Activated CD8-positive, alpha-beta memory T cell treated with anti-CD3 and anti-CD28 coated beads for 48 hours (primary cell): Measurements from ENCODE around the gene CDH15.

Experiments
- DNase-seq, 3 experiments: peaks; one replicate each; pipeline ENCODE4 v3.0.0-alpha.2; 2020; ENCODE audit warnings: low read depth in 2 of 3, low spot score in 2 of 3

Gene CDH15

GRCh38 chr16:89171216-89172170, at the start of gene CDH15:
TSS of gene CDH15 (plus strand) at chr16:89171748. CDS start at chr16:89171832, 84 bp downstream.
- peak; percentile 80 to 88 (median 81) for DNase-seq

DNA sequence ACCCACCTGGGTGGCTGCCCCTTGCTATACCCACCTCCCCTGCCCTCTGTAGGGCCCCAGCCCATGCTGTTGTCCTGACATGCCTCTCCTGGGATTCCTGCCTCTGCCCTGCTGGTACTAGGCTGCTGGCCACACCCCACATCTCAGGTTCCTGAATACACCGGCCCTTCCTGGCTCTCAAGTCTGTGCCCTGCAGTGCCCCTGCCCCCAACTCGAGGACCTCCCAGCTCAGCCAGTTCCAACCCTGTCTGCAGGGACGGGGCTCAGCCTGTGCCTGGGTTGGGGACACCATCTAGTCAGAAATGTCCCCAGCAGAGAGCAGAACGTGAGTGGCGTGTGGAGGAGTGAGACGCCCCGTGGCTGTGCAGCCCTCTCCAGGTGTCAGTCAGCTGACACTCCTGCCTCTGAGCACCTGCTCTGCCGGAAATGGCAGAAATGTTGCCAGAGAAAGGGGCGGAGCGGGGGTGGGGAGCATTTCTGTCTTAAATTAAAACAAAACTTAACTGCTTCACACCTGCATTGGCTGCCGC, 49.2 kb upstream of the CDH15 start:
- DNase-seq: no peak

- no peak for DNase-seq
Measured at GRCh38 chr16:89123001-89123830, 48.3 kb upstream of the CDH15 start.

- DNase-seq: no peak
Measured at GRCh38 chr16:89123831-89124100, 47.8 kb upstream of the CDH15 start.

DNA sequence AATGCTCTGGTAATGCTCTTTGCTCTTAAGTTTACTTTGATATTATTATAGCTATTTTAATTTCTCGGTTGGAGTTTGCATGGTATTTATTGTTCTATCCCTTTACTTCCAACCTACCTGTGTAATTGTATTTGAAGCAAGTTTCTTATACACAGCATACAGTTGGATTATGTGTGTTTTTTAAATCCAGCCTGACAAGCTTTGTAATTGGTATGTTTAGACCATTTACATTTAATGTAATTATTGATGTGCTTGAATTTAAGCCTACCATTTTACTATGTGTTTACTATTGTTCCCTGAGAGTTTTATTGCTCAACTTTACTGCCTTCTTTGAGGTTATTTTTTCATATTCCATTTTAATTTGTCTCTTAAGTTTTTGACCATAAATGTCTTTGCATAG, 42.2 kb upstream of the CDH15 start:
- no peak for DNase-seq

GRCh38 chr16:89130448-89130847, 41.1 kb upstream of the CDH15 start:
- no peak for DNase-seq

- DNase-seq: no peak
Measured at GRCh38 chr16:89131783-89132182, 39.8 kb upstream of the CDH15 start.

- DNase-seq: no peak
Measured at GRCh38 chr16:89132194-89133005, 39.1 kb upstream of the CDH15 start.

- DNase-seq: no peak
Measured at GRCh38 chr16:89133457-89134127, 38.0 kb upstream of the CDH15 start.

DNA sequence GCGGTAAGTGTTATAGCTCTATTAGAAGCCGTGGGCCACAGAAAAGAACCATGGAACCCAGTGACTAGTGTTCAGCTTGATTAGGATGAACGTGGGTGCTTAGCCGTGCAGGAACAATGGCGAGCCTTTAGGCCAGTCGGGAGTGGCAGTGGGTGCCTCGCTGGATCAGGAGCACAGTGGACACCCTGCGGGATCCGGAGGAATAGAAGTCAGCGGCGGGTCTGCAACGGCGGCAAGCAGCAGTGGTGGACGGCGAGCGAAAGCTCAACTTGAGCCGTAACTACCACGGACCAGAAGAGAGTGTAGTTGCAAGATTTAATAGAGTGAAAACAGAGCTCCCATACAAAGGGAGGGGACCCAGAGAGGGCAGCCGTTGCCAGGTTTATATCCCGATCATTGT, 37.3 kb upstream of the CDH15 start:
- DNase-seq: no peak

GRCh38 chr16:89135166-89135565, 36.4 kb upstream of the CDH15 start:
- DNase-seq: no peak

GRCh38 chr16:89135971-89136765, 35.4 kb upstream of the CDH15 start:
- no peak for DNase-seq

DNA sequence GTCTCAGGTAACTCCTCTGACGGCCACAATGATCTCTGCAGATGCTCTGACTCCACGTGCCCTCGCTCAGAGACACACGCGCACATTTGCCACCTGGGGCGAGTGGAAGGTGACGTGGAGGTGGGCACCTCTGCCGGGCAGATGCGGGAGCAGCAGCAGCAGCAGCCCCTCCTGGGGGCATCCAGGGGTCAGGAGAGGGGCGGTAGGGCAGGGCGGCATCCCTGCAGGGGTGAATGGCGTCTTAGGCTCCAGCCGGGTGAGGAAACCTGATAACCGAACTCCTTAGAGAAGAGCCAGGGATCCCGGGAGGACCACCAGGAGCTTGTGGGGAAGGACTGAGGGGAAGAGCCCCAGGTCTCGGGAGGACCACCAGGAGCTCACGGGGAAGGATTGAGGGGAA, 34.6 kb upstream of the CDH15 start:
- DNase-seq: no peak

GRCh38 chr16:89137666-89138512, 33.7 kb upstream of the CDH15 start:
- DNase-seq: no peak

- DNase-seq: no peak
Measured at GRCh38 chr16:89138513-89138795, 33.1 kb upstream of the CDH15 start.

DNA sequence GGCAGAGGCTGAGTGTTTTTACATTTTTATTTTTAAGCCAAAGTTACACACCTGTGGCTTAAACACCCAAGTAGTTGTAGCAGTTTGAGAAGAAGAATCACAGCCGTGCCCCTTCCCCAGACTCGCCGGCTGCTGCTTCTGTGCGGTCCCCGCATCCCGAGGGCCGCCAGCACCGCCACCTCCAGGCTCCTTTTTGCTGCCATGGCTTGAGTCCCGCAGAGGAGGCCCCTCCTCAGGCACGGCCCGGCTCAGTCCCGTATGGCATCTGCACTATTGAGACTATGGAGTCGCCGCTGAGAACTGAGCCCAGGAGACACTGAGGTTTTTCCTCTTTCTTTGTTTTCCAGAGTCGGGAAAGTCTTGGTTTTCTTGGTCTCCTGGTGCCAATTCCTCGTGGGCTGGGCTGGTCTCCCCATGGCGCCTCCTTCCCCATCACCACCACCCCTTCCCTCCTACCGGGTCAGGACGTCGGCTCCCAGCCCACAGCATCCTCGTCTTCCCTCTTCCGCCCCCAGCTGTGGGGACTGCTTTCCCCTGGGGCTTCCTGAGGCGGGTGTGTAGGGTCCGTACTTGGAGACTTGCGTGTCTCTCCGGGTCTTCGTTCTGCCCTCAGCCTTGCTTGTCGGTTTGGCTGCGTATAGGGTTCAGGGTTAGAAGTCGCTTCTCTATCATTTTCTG, 32.6 kb upstream of the CDH15 start:
- DNase-seq: no peak

DNA sequence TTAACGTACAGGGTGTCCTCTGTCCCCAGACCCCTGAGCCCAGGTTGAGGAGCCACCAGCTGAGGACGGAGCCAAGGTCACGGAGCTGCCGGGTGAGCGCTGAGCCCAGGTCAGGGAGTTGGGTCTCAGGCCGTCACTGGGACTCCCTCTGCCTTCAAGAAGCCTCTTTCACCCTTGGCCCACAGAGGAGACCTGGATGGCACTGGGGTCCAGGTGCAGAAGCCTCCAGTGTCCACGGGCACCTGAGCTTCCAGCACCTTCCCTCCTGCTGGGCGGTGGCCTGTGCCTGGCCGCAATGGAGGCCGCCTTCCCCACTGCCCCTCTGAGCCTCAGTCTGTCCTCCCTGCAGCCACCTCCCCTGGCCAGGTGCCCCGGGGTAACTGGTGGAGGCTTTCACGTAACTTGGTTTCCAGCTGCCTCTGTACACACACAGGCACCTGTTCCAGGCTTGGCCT, 31.6 kb upstream of the CDH15 start:
- no peak for DNase-seq

DNA sequence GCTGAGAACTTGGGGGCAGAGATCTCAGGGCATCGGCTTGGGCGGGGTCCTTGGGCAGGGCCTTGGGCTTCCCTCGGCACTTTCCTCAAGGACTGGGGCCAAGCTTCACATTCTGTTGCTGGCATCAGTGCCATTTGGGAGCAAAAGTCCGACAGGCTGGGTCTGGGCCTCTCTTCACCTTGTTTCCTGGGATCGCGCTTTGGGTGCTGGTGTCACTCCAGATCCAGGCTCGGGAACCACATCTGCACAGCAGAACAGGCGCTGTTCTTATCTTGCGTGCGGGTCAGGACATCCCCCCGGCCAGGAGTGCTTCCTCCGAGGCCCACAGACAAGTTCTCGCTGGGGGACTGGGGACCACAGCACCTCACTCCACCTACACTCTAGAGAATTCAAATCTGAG, 31.1 kb upstream of the CDH15 start:
- no peak for DNase-seq
